ENCODE data around the gene LCN12.

Gene LCN12

GRCh38 chr9:136974817-136975535, 22.9 kb downstream of the LCN12 start:
- no peak for DNase-seq (ENCODE audit: low read depth)

DNA sequence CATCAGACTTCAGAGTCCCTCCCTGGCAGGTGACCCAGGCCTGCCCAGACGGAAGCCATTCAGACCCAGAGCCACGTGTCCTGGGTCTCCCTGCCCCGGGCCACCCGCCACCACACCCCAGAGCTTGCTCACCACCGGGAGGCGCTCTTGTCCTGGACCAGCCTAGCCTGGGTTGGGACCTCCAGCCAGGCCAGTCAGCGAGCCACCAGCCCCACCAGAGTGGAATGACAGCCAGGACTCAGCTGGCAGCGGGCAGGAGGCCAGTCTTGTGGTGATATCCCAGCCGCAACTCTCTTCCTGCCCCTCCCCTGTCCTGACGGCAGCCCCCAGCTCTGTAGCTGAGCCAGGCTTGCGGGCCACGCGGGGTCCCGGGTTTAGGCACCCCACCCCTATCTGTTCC, 23.6 kb downstream of the LCN12 start:
- no peak for DNase-seq (ENCODE audit: low read depth)

DNA sequence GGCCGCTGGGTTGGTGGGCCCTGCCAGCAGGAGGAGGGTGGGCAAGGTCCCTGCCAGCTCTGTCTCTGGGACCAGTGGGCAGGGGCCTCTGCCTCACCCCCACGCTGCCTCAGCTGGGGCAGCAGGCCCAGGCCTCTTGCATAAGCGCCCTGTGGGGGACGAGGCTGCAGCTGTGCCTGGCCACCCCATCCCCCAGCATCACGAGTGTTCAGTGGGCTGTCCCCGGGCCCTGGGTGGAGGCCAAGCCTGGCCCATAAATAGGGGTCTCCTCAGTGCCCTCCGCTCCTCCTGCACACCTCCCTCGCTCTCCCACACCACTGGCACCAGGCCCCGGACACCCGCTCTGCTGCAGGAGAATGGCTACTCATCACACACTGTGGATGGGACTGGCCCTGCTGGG, 25.1 kb downstream of the LCN12 start, which contains the start of gene PTGDS:
Gene PTGDS, plus strand, starts transcription at position 282 of the 400 bp plus-strand sequence. Its CDS starts 75 bp downstream, at position 357.
- no peak for DNase-seq (ENCODE audit: low read depth)

- no peak for DNase-seq (ENCODE audit: low read depth)
Observed at GRCh38 chr9:136977649-136978072, 25.6 kb downstream of the LCN12 start.

DNA sequence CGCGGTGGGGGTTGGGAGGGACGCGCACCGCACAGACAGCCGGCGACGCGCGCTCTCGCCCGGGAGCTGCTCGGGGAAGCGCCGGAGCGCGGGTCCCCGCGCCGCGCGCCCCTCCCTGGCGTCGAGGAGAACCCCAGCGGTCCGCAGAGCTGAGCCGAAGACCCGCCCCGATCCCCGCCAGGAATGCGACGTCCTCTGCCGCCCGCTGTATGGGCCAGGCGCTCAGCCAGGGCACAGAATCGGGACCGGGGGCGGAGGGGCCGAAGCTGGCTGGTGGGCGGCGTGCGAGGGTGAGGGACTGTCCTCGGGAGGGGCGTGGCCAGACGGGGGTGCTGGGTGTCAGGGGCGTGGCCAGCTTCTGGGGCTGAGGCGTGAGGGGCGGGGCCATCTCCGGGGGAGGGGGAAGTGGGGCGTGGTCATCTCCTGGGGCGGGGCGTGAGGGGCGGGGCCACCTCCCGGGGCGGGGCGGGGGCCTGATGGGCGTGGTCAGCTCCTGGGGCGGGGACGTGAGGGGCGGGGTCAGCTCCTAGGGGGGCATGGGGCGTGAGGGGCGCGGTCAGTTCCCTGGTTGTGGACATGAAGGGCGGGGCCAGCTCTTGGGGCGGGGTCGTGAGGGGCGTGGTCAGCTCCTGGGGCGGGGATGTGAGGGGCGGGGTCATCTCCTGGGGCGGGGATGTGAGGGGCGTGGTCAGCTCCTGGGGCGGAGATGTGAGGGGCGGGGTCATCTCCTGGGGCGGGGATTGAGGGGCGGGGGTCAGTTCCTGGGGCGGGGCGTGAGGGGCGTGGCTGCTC, 26.2 kb downstream of the LCN12 start:
- peak; percentile 63 for DNase-seq (ENCODE audit: low read depth)

GRCh38 chr9:136978865-136979544, 26.9 kb downstream of the LCN12 start:
- no peak for DNase-seq (ENCODE audit: low read depth)

- DNase-seq (ENCODE audit: low read depth) = no peak
Observed at GRCh38 chr9:136979769-136980587, 27.9 kb downstream of the LCN12 start.

DNA sequence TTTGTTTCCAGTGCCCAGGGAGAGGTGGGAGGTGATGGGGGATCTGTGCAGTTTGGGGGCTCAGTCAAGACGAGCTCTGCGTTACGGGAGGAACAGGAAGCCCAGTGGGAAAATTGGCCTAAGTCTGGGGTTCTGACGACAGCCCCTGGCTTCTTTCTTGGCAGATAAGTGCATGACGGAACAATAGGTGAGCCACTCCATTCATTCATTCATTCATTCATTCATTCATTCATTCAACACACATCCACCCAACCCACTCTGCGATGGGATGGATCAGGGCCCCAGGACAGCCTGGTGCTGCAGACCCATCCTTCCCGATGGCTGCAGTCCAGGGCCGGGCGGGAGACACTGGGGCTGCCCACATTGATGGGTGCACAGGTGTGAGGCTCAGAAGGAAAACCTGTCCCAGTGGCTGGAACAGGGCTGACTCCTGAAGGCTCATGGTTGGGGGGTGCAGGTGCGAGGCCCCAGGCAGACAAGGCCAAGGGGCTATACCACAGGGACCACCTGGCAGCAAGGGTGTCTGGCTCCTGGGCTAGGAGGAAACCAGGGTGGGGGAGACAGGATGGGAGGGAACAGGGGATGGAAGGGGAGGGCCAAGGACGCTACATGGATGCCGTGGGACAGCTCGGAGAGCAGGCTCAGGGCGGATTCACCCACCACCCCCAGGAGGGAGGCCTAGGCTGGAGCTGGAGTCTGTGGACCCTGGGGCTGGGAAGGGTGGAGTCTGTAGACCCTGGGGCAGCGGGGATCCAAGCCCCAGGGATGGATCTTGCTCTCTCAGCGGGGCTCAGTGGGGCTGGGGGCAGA, 28.8 kb downstream of the LCN12 start:
- no peak for DNase-seq (ENCODE audit: low read depth)

DNA sequence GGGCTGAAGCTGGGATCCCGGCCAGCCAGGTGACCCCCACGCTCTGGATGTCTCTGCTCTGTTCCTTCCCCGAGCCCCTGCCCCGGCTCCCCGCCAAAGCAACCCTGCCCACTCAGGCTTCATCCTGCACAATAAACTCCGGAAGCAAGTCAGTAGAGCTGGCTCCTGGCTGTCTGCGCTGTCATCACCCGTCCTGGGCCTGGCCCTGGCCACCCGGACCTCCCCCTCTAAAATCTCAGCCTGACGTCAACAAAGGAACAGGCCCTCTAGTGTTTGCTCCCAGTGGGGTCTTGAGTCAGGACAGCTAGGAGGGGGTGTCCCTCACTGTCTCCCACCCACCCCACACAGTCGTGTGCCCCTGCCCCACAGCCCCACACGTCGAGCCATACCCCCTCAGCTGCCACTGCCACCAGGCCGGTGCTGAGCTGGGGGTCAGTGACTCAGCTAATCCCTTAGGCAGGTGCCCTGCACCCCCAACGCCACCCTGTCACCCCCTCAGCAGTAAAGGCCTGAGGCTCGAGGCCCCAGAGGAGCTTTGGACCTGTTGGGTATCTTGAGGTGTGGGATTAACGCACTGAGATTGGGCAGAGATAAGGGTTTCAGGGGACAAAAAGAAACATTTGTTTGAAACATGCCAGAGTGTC, 29.6 kb downstream of the LCN12 start:
- DNase-seq (ENCODE audit: low read depth) = no peak

GRCh38 chr9:136982232-136983051, 30.4 kb downstream of the LCN12 start, which contains the start of gene LCNL1:
Gene LCNL1 (plus strand): TSS chr9:136982993. CDS start chr9:136983587, 594 bp downstream.
- no peak for DNase-seq (ENCODE audit: low read depth)

- no peak for DNase-seq (ENCODE audit: low read depth)
Observed at GRCh38 chr9:136983167-136983566, 31.1 kb downstream of the LCN12 start.

GRCh38 chr9:136983656-136984314, 31.7 kb downstream of the LCN12 start:
- no peak for DNase-seq (ENCODE audit: low read depth)

DNA sequence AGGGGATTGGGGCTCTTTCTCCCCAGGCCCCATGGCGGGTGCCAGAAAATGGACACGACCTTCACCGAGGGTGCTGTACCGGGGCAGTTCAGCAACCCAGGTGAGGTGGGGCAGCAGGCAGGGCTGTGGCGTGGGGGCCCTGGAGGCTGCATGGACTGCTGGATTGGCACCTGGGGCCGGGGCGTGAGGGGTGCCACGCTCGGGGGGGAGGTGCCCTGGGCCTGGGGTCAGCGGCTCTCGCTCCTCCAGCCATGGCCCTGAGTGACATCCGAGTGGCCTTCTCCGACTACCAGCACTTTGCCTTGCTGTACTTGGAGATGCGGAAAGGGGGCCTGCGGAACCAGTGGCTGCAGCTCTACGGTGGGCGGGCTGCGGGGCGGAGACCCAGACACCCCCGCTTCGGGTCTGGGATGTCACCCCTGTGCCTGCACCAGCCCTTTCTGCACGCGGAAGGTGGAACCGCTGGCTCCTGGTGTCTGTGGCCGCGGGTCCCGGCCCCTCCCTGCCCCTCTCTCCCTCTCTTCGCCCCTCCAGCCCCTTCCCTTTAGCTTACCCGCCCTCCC, 32.5 kb downstream of the LCN12 start:
- no peak for DNase-seq (ENCODE audit: low read depth)

DNA sequence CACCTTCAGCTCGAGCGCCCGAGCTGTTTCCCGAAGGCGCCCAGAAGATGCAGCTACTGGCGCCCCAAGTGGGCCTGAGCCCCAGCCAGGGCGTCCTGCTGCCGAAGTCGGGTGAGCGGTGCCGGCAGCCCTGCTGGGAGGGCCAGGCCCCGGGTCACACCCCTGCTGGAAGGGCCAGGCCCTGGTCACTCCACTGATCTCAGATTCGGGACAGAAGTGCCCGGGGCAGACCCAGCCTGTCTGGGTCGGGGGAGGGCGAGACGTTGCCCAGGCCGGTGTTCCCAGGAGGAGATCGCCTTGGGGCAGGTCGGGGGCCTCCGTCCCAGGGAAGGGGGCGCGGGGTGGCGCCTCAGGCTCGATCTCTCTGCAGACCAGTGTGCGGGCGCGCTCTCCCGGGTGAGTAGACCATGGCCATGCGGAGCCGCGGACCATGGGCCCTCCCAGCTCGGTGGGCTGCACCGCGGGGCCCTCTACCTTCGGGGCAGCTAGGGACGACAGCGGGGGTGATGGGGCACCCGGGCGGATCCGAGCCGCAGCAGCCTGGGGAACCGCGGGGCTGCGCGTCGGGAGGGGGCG, 33.0 kb downstream of the LCN12 start:
- DNase-seq (ENCODE audit: low read depth) = no peak

GRCh38 chr9:136985853-136986252, 33.8 kb downstream of the LCN12 start:
- no peak for DNase-seq (ENCODE audit: low read depth)

DNA sequence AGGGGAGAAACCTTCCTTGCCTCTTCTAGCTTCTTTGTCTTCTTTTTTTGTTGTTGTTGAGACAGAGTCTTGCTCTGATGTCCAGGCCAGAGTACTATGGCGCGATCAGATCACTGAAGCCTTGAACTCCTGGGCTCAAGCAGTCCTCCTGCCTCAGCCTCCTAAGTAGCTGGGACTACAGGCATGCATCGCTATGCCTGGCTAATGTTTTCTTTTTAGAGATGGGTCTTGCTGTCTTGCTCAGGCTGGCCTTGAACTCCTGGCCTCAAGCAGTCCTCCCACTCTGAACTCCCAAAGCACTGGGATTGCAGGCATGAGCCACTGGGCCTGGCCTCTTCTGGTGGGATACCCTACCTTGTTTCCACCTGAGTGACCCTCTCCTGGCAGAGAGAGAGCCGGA, 36.8 kb downstream of the LCN12 start:
- no peak for DNase-seq (ENCODE audit: low read depth)

- DNase-seq (ENCODE audit: low read depth) = no peak
Observed at GRCh38 chr9:136990242-136990911, 38.3 kb downstream of the LCN12 start.

Measured in activated gamma-delta T cell treated with anti-CD3 and anti-CD28 coated beads, Interleukin-2, amount 50 U/mL, for 16 hours (primary cell).